Neural progenitor cell (in vitro differentiated cells): ENCODE data around the gene TBC1D9. TPM values are rescaled to one million over a fixed set of nuclear protein-coding genes. Genes with fewer than 3 reads are reported as not detected.

Source experiments
- DNase-seq: peaks from one replicate; pipeline ENCODE4 v3.0.0-alpha.2; 2016; ENCODE audit warnings: low spot score
- H2AFZ ChIP-seq: fragments of 200-600 bp; sonication (generic); replicated peaks from 2 replicates; pipeline ENCODE4 v1.6.1; 2016; ENCODE audit warnings: antibody characterized with exemption
- H3F3A ChIP-seq: fragments of 200-600 bp; sonication (generic); 2 replicates; pipeline ENCODE4 v1.6.1; 2016; ENCODE audit warnings: antibody characterized with exemption, low read depth
- H3K27ac ChIP-seq: fragments of 200-600 bp; sonication (generic); 2 replicates; pipeline ENCODE4 v1.5.1; 2016; ENCODE audit warnings: mild to moderate bottlenecking
- H3K27me3 ChIP-seq: fragments of 200-600 bp; sonication (generic); 2 replicates; pipeline ENCODE4 v1.6.1; 2016; ENCODE audit warnings: mild to moderate bottlenecking, moderate library complexity
- H3K36me3 ChIP-seq: fragments of 200-600 bp; sonication (generic); 2 replicates; pipeline ENCODE4 v1.5.1; 2016
- H3K4me1 ChIP-seq: fragments of 200-600 bp; sonication (generic); 2 replicates; pipeline ENCODE4 v1.6.1; 2016; ENCODE audit warnings: mixed run types
- H3K4me2 ChIP-seq: fragments of 200-600 bp; sonication (generic); 2 replicates; pipeline ENCODE4 v1.6.1; 2016
- H3K4me3 ChIP-seq: fragments of 200-600 bp; sonication (generic); 2 replicates; pipeline ENCODE4 v1.5.1; 2016
- H3K79me2 ChIP-seq: fragments of 200-600 bp; sonication (generic); 2 replicates; pipeline ENCODE4 v1.6.1; 2016; ENCODE audit warnings: low read depth
- H3K9ac ChIP-seq: fragments of 200-600 bp; sonication (generic); 2 replicates; pipeline ENCODE4 v1.6.1; 2016
- H3K9me3 ChIP-seq: fragments of 200-600 bp; sonication (generic); 2 replicates; pipeline ENCODE4 v1.5.1; 2016; ENCODE audit warnings: low read depth
- H4K20me1 ChIP-seq: fragments of 200-600 bp; sonication (generic); 2 replicates; pipeline ENCODE4 v1.6.1; 2016; ENCODE audit warnings: low read depth
- H3K27ac Mint-ChIP-seq: 3 replicates; pipeline ENCODE4 v1.8.0; 2021; ENCODE audit warnings: mixed read lengths
- H3K27me3 Mint-ChIP-seq: 2 replicates; pipeline ENCODE4 v1.8.0; 2022; ENCODE audit warnings: low read depth, mild to moderate bottlenecking, inconsistent platforms, moderate library complexity, mixed read lengths; ENCODE audit not compliant: insufficient read depth
- H3K36me3 Mint-ChIP-seq: 3 replicates; pipeline ENCODE4 v1.8.0; 2021; ENCODE audit warnings: mixed read lengths
- H3K4me1 Mint-ChIP-seq: 3 replicates; pipeline ENCODE4 v1.8.0; 2021; ENCODE audit warnings: mixed read lengths
- H3K4me3 Mint-ChIP-seq: 3 replicates; pipeline ENCODE4 v1.8.0; 2021; ENCODE audit warnings: mild to moderate bottlenecking, moderate library complexity, mixed read lengths
- H3K9me3 Mint-ChIP-seq: 3 replicates; pipeline ENCODE4 v1.8.0; 2020; ENCODE audit warnings: mixed read lengths
- CTCF ChIP-seq: fragments of 200-600 bp; sonication (generic); IDR thresholded peaks from 2 replicates; pipeline ENCODE4 v1.5.1; 2017; ENCODE audit warnings: antibody characterized with exemption, mild to moderate bottlenecking
- EZH2 ChIP-seq: fragments of 200-600 bp; sonication (generic); IDR thresholded peaks from 2 replicates; pipeline ENCODE4 v1.6.1; 2017; ENCODE audit warnings: antibody characterized with exemption, mild to moderate bottlenecking, moderate library complexity
- EZH2phosphoT487 ChIP-seq: fragments of 200-600 bp; sonication (generic); IDR thresholded peaks from 2 replicates; pipeline ENCODE4 v1.6.1; 2017; ENCODE audit warnings: antibody characterized with exemption
- total RNA-seq: library from RNA; depleted of rRNA; stranded (reverse); fragments of >200 nt; gene quantifications from 2 replicates; pipeline ENCODE4 v1.2.3, GENCODE V29; 2015; ENCODE audit warnings: low replicate concordance

The TBC1D9 gene
- total RNA-seq, 1 donor from 2014 or later, result 11.3 TPM

DNA sequence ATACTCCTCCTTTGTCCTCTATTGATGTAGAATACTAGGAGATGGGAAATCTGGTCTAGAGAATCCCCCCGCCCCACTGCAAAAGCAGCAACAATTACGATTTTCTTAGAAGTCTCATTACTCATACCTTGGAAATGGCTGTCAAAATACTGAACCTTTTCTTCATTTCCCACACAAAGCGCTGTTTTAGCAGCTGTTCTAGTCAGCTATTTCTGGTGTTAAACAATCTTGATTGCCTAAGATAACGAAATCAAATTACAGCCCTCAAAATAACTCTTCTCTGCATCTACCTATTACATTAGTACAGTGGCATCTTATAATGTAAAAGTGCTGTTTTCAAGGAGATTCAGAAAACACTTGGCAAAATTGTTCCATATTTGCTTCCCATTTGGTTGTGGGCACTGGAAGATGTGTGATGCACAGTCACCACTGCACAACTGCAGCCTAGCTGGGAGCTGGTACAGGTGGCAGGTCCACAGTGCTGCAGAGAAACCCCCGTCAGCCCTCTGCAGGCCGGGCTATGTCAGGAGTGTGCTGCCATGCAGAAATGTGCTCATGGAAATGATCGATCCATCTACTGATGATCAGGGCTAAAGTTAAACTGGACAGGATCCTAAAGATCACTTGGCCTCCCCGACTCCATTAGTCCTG, 50.4 kb downstream of the TBC1D9 start:
- peaks cover 3% of the 10 kb centered on the region for H4K20me1 ChIP-seq
- H3K27me3 ChIP-seq, result no peaks in the 10 kb centered on the region
- H3K4me3 Mint-ChIP-seq, result no peak overlapping the region
- H3K27me3 Mint-ChIP-seq, result no peaks in the 10 kb centered on the region
- H3K27ac Mint-ChIP-seq, result peak overlapping the region; percentile 34
- H3K36me3 ChIP-seq, result no peaks in the 10 kb centered on the region
- peaks cover 9% of the 10 kb centered on the region for H3K4me1 Mint-ChIP-seq
- H3K4me2 ChIP-seq, result no peak overlapping the region
- no peak overlapping the region for H3K27ac ChIP-seq
- peaks cover 11% of the 10 kb centered on the region for H3K9me3 Mint-ChIP-seq
- H3K9ac ChIP-seq, result no peak overlapping the region
- DNase-seq, result no peak
- peaks cover 2% of the 10 kb centered on the region for H3F3A ChIP-seq
- no peak overlapping the region for H3K4me3 ChIP-seq
- H3K79me2 ChIP-seq, result no peaks in the 10 kb centered on the region
- peaks cover 19% of the 10 kb centered on the region for H3K36me3 Mint-ChIP-seq
- peaks cover 10% of the 10 kb centered on the region for H3K4me1 ChIP-seq
- H2AFZ ChIP-seq, result no peak overlapping the region
- H3K9me3 ChIP-seq, result no peaks in the 10 kb centered on the region
- TF ChIP-seq EZH2phosphoT487 (no peak), CTCF (no peak), EZH2 (no peak)

GRCh38 chr4:140704964-140705363, 51.2 kb downstream of the TBC1D9 start:
- peaks cover 3% of the 10 kb centered on the region for H4K20me1 ChIP-seq
- TF ChIP-seq CTCF, result no peak
- TF ChIP-seq EZH2, result no peak
- TF ChIP-seq EZH2phosphoT487, result no peak
- H3K27ac ChIP-seq, result no peak overlapping the region
- peaks cover 10% of the 10 kb centered on the region for H3K4me1 ChIP-seq
- H3K27me3 ChIP-seq, result no peaks in the 10 kb centered on the region
- H3K36me3 ChIP-seq, result no peaks in the 10 kb centered on the region
- no peak overlapping the region for H2AFZ ChIP-seq
- no peaks in the 10 kb centered on the region for H3K27me3 Mint-ChIP-seq
- H3K9ac ChIP-seq, result no peak overlapping the region
- H3K27ac Mint-ChIP-seq, result no peak overlapping the region
- peaks cover 2% of the 10 kb centered on the region for H3F3A ChIP-seq
- no peaks in the 10 kb centered on the region for H3K9me3 ChIP-seq
- no peak overlapping the region for H3K4me3 ChIP-seq
- no peak for DNase-seq
- peaks cover 5% of the 10 kb centered on the region for H3K9me3 Mint-ChIP-seq
- no peak overlapping the region for H3K4me2 ChIP-seq
- peaks cover 16% of the 10 kb centered on the region for H3K36me3 Mint-ChIP-seq
- H3K4me3 Mint-ChIP-seq, result no peak overlapping the region
- peaks cover 9% of the 10 kb centered on the region for H3K4me1 Mint-ChIP-seq
- H3K79me2 ChIP-seq, result no peaks in the 10 kb centered on the region

GRCh38 chr4:140704392-140704960, 51.7 kb downstream of the TBC1D9 start:
- Mint-ChIP-seq H3K36me3 (peaks cover 19% of the 10 kb centered on the region), H3K4me1 (peaks cover 9% of the 10 kb centered on the region), H3K9me3 (peaks cover 4% of the 10 kb centered on the region), H3K27me3 (no peaks in the 10 kb centered on the region), H3K27ac (no peak overlapping the region), H3K4me3 (no peak overlapping the region)
- Histone ChIP-seq H3K27me3 (no peaks in the 10 kb centered on the region), H3K9me3 (no peaks in the 10 kb centered on the region), H3K79me2 (no peaks in the 10 kb centered on the region), H3K4me2 (no peak overlapping the region), H3K4me1 (peaks cover 10% of the 10 kb centered on the region), H3K36me3 (no peaks in the 10 kb centered on the region), H3K4me3 (no peak overlapping the region), H3K9ac (no peak overlapping the region), H4K20me1 (peaks cover 3% of the 10 kb centered on the region), H3K27ac (no peak overlapping the region), H3F3A (peaks cover 2% of the 10 kb centered on the region), H2AFZ (no peak overlapping the region)
- TF ChIP-seq EZH2, result no peak
- no peak for TF ChIP-seq CTCF
- no peak for TF ChIP-seq EZH2phosphoT487
- DNase-seq, result no peak
